Hepatocyte (in vitro differentiated cells): ENCODE results near the gene QSOX2. TPM values are rescaled to one million over a fixed set of nuclear protein-coding genes. Genes with fewer than 3 reads are reported as not detected.

Experiments used
- DNase-seq: peaks from one replicate; pipeline ENCODE4 v3.0.0-alpha.2; 2016; ENCODE audit warnings: low spot score
- H2AFZ ChIP-seq: fragments of 200-600 bp; sonication (generic); 2 replicates; pipeline ENCODE4 v1.6.0; 2016; ENCODE audit warnings: antibody characterized with exemption, mild to moderate bottlenecking
- H3K27ac ChIP-seq: fragments of 200-600 bp; sonication (generic); 2 replicates; pipeline ENCODE4 v1.5.1; 2016; ENCODE audit warnings: mild to moderate bottlenecking
- H3K27me3 ChIP-seq: fragments of 200-600 bp; sonication (generic); 2 replicates; pipeline ENCODE4 v1.6.1; 2016
- H3K36me3 ChIP-seq: fragments of 200-600 bp; sonication (generic); replicated peaks from 2 replicates; pipeline ENCODE4 v1.5.1; 2016; ENCODE audit warnings: low read depth; ENCODE audit not compliant: insufficient read depth
- H3K4me1 ChIP-seq: fragments of 200-600 bp; sonication (generic); 2 replicates; pipeline ENCODE4 v1.5.1; 2016; ENCODE audit warnings: mild to moderate bottlenecking, moderate library complexity; ENCODE audit not compliant: insufficient read depth
- H3K4me2 ChIP-seq: fragments of 200-600 bp; sonication (generic); 2 replicates; pipeline ENCODE4 v1.6.0; 2016
- H3K4me3 ChIP-seq: fragments of 200-600 bp; sonication (generic); 2 replicates; pipeline ENCODE4 v1.5.1; 2016; ENCODE audit warnings: mild to moderate bottlenecking
- H3K79me2 ChIP-seq: fragments of 200-600 bp; sonication (generic); 2 replicates; pipeline ENCODE4 v1.6.0; 2017; ENCODE audit warnings: mild to moderate bottlenecking
- H3K9me2 ChIP-seq: fragments of 200-600 bp; sonication (generic); replicated peaks from 2 replicates; pipeline ENCODE4 v1.6.0; 2017; ENCODE audit warnings: mild to moderate bottlenecking; ENCODE audit not compliant: insufficient read depth
- H3K9me3 ChIP-seq: fragments of 200-600 bp; sonication (generic); 2 replicates; pipeline ENCODE4 v1.5.1; 2016; ENCODE audit warnings: low read depth, mild to moderate bottlenecking
- H4K20me1 ChIP-seq: fragments of 200-600 bp; sonication (generic); 2 replicates; pipeline ENCODE4 v1.6.0; 2016; ENCODE audit warnings: mild to moderate bottlenecking; ENCODE audit not compliant: insufficient read depth, poor library complexity, severe bottlenecking
- CTCF ChIP-seq: fragments of 200-600 bp; sonication (generic); IDR thresholded peaks from 2 replicates; pipeline ENCODE4 v1.5.1; 2016; ENCODE audit warnings: antibody characterized with exemption, mild to moderate bottlenecking; ENCODE audit not compliant: poor library complexity
- EZH2 ChIP-seq: fragments of 200-600 bp; sonication (generic); IDR thresholded peaks from 2 replicates; pipeline ENCODE4 v1.6.1; 2016; ENCODE audit warnings: antibody characterized with exemption, mild to moderate bottlenecking, borderline replicate concordance
- EZH2phosphoT487 ChIP-seq: fragments of 200-600 bp; sonication (generic); IDR thresholded peaks from one replicate; pipeline ENCODE4 v1.6.1; 2018; ENCODE audit warnings: antibody characterized with exemption, mild to moderate bottlenecking, low read depth, moderate library complexity; ENCODE audit not compliant: unreplicated experiment, severe bottlenecking
- WGBS: methylation state at CpG from one replicate; pipeline ENCODE4 v1.1.6; 2016; ENCODE audit warnings: low lambda C conversion rate; ENCODE audit errors: missing lambda C conversion rate; 5-methylcytosine and 5-hydroxymethylcytosine counted together
- polyA plus RNA-seq: library from polyadenylated mRNA; unstranded; fragments of >200 nt; fragmentation: Nextera tagmentation; extraction: Ambion mirVana; gene quantifications from 2 replicates; pipeline ENCODE4 v1.2.1, GENCODE V29; 2016
- total RNA-seq: library from RNA; depleted of rRNA; stranded (reverse); fragments of >200 nt; gene quantifications from 2 replicates; pipeline ENCODE4 v1.2.3, GENCODE V29; 2014

QSOX2 gene
- total and polyA plus RNA-seq, 2 experiments from 2014 or later = 3.3 to 11.0 TPM

GRCh38 chr9:136185066-136185465, 60.5 kb downstream of the QSOX2 start:
- no peaks in the 10 kb centered on the region for H3K4me1 ChIP-seq
- no peaks in the 10 kb centered on the region for H3K79me2 ChIP-seq
- 87% methylated on average over 19 of the region's 19 CpGs for whole genome bisulfite sequencing
- H3K4me2 ChIP-seq = no peak overlapping the region
- no peak overlapping the region for H2AFZ ChIP-seq
- H3K27ac ChIP-seq = no peak overlapping the region
- H3K27me3 ChIP-seq = peaks cover 8% of the 10 kb centered on the region
- no peak for DNase-seq
- H3K36me3 ChIP-seq = no peaks in the 10 kb centered on the region
- H4K20me1 ChIP-seq = no peaks in the 10 kb centered on the region
- no peaks in the 10 kb centered on the region for H3K9me3 ChIP-seq
- H3K9me2 ChIP-seq = no peaks in the 10 kb centered on the region
- no peak overlapping the region for H3K4me3 ChIP-seq
- TF ChIP-seq EZH2 (no peak), EZH2phosphoT487 (no peak), CTCF (no peak)

- no peak overlapping the region for H2AFZ ChIP-seq
- peaks cover 6% of the 10 kb centered on the region for H3K27me3 ChIP-seq
- H4K20me1 ChIP-seq = no peaks in the 10 kb centered on the region
- no peaks in the 10 kb centered on the region for H3K9me2 ChIP-seq
- no peak for DNase-seq
- 92% methylated on average over 18 of the region's 18 CpGs for WGBS
- no peaks in the 10 kb centered on the region for H3K79me2 ChIP-seq
- no peak overlapping the region for H3K4me3 ChIP-seq
- TF ChIP-seq EZH2 = no peak
- H3K4me1 ChIP-seq = peaks cover 5% of the 10 kb centered on the region
- no peaks in the 10 kb centered on the region for H3K9me3 ChIP-seq
- H3K27ac ChIP-seq = no peak overlapping the region
- no peaks in the 10 kb centered on the region for H3K36me3 ChIP-seq
- no peak overlapping the region for H3K4me2 ChIP-seq
Measured at GRCh38 chr9:136182850-136183422, 62.7 kb downstream of the QSOX2 start.

GRCh38 chr9:136182420-136182787, 63.2 kb downstream of the QSOX2 start:
- H3K9me2 ChIP-seq = no peaks in the 10 kb centered on the region
- DNase-seq = no peak
- H3K4me1 ChIP-seq = peaks cover 5% of the 10 kb centered on the region
- peaks cover 5% of the 10 kb centered on the region for H3K27me3 ChIP-seq
- H4K20me1 ChIP-seq = no peaks in the 10 kb centered on the region
- H3K27ac ChIP-seq = no peak overlapping the region
- H3K9me3 ChIP-seq = no peaks in the 10 kb centered on the region
- TF ChIP-seq EZH2 (no peak), CTCF (no peak)
- no peak overlapping the region for H2AFZ ChIP-seq
- H3K79me2 ChIP-seq = no peaks in the 10 kb centered on the region
- no peaks in the 10 kb centered on the region for H3K36me3 ChIP-seq
- no peak overlapping the region for H3K4me2 ChIP-seq
- no peak overlapping the region for H3K4me3 ChIP-seq
- 88% methylated on average over 14 of the region's 14 CpGs for WGBS

GRCh38 chr9:136181784-136182419, 63.7 kb downstream of the QSOX2 start:
- peaks cover 5% of the 10 kb centered on the region for H3K27me3 ChIP-seq
- H3K9me2 ChIP-seq = no peaks in the 10 kb centered on the region
- TF ChIP-seq EZH2 (no peak), EZH2phosphoT487 (no peak), CTCF (no peak)
- no peaks in the 10 kb centered on the region for H4K20me1 ChIP-seq
- no peak overlapping the region for H3K4me3 ChIP-seq
- H3K79me2 ChIP-seq = no peaks in the 10 kb centered on the region
- H2AFZ ChIP-seq = no peak overlapping the region
- peaks cover 5% of the 10 kb centered on the region for H3K4me1 ChIP-seq
- no peaks in the 10 kb centered on the region for H3K9me3 ChIP-seq
- DNase-seq = no peak
- no peaks in the 10 kb centered on the region for H3K36me3 ChIP-seq
- H3K27ac ChIP-seq = no peak overlapping the region
- WGBS = 75% methylated on average over 7 of the region's 8 CpGs
- no peak overlapping the region for H3K4me2 ChIP-seq
